Left ventricle myocardium inferior (tissue), 1 donor: Measurements from ENCODE around the gene TXK. TPM values are rescaled to one million over a fixed set of nuclear protein-coding genes. Genes with fewer than 3 reads are reported as not detected.

Source experiments
- DNase-seq: peaks from one replicate; pipeline ENCODE4 v3.0.0-alpha.2; 2020
- H3K27ac ChIP-seq: fragments of 200-600 bp; replicated peaks from 2 replicates; pipeline ENCODE4 v1.8.0; 2021
- H3K27me3 ChIP-seq: fragments of 200-600 bp; 2 replicates; pipeline ENCODE4 v1.8.0; 2021; ENCODE audit warnings: low read depth
- H3K36me3 ChIP-seq: fragments of 200-600 bp; 2 replicates; pipeline ENCODE4 v1.8.0; 2021
- H3K4me1 ChIP-seq: fragments of 200-600 bp; 2 replicates; pipeline ENCODE4 v1.8.0; 2021
- H3K4me3 ChIP-seq: fragments of 200-600 bp; 2 replicates; pipeline ENCODE4 v1.8.0; 2021; ENCODE audit warnings: mild to moderate bottlenecking, moderate library complexity
- H3K9me3 ChIP-seq: fragments of 200-600 bp; replicated peaks from 2 replicates; pipeline ENCODE4 v1.8.0; 2021
- CTCF ChIP-seq: fragments of 200-600 bp; IDR thresholded peaks from 2 replicates; pipeline ENCODE4 v1.8.0; 2021; ENCODE audit warnings: antibody characterized with exemption, mild to moderate bottlenecking, borderline replicate concordance
- intact Hi-C: fragments of 100-400 bp; cut with micrococcal nuclease; formaldehyde crosslinking; loops from one replicate; pipeline ENCODE4 v1.11.0; 2022
- total RNA-seq: library from RNA; stranded (reverse); fragmentation: NEBNext Ultra II Directional; extraction: Animal tissue kit (Norgen Biotek cat#: 25700); gene quantifications from one replicate; pipeline ENCODE4 v1.2.1, GENCODE V29; 2021
- donor health status: DM: no; HTN: yes; CAD: no; lungs with severe emphysema.

Gene TXK
- total RNA-seq, 1 donor from 2014 or later: 0.71 TPM

GRCh38 chr4:48105230-48105629 is 28.8 kb downstream of the TXK start:
- Histone ChIP-seq H3K36me3 (no peaks in the 10 kb centered on the region), H3K27me3 (no peaks in the 10 kb centered on the region), H3K9me3 (no peaks in the 10 kb centered on the region), H3K27ac (no peak overlapping the region), H3K4me3 (no peak overlapping the region), H3K4me1 (no peaks in the 10 kb centered on the region)
- intact Hi-C loops: no loop called here
- no peak for DNase-seq
- no peak for TF ChIP-seq CTCF

GRCh38 chr4:48103483-48104139 is 30.4 kb downstream of the TXK start:
- Histone ChIP-seq H3K9me3 (no peaks in the 10 kb centered on the region), H3K27ac (no peak overlapping the region), H3K4me1 (no peaks in the 10 kb centered on the region), H3K27me3 (no peaks in the 10 kb centered on the region), H3K36me3 (no peaks in the 10 kb centered on the region), H3K4me3 (no peak overlapping the region)
- TF ChIP-seq CTCF: no peak
- DNase-seq: no peak
- intact Hi-C loops: no loop called here

GRCh38 chr4:48102303-48102702 is 31.7 kb downstream of the TXK start:
- intact Hi-C loops: no loop called here
- peak; percentile 14 for TF ChIP-seq CTCF
- Histone ChIP-seq H3K27ac (no peak overlapping the region), H3K27me3 (no peaks in the 10 kb centered on the region), H3K4me3 (no peak overlapping the region), H3K9me3 (no peaks in the 10 kb centered on the region), H3K36me3 (no peaks in the 10 kb centered on the region), H3K4me1 (no peaks in the 10 kb centered on the region)
- no peak for DNase-seq

GRCh38 chr4:48100256-48100655 is 33.8 kb downstream of the TXK start:
- Histone ChIP-seq H3K27me3 (no peaks in the 10 kb centered on the region), H3K4me3 (no peak overlapping the region), H3K36me3 (no peaks in the 10 kb centered on the region), H3K27ac (no peak overlapping the region), H3K4me1 (no peaks in the 10 kb centered on the region), H3K9me3 (no peaks in the 10 kb centered on the region)
- no peak for DNase-seq
- no peak for TF ChIP-seq CTCF
- intact Hi-C loops: no loop called here

GRCh38 chr4:48095441-48095840 is 38.6 kb downstream of the TXK start:
- DNase-seq: no peak
- no peak for TF ChIP-seq CTCF
- intact Hi-C loops: no loop called here
- H3K4me3 ChIP-seq: no peak overlapping the region
- no peaks in the 10 kb centered on the region for H3K27me3 ChIP-seq
- H3K4me1 ChIP-seq: no peaks in the 10 kb centered on the region
- no peaks in the 10 kb centered on the region for H3K9me3 ChIP-seq
- no peaks in the 10 kb centered on the region for H3K36me3 ChIP-seq
- H3K27ac ChIP-seq: no peak overlapping the region
